Stimulated activated CD8-positive, alpha-beta memory T cell treated with anti-CD3 and anti-CD28 coated beads, Interleukin-4, amount 100 ng/mL, for 48 hours (primary cell): ENCODE data around the gene ARR3.
"Not testable (repeated sequence)": the region's sequence is repeated elsewhere in the genome, so short reads cannot be mapped to it uniquely, and the experiment has no call there.

Source experiments
- DNase-seq: peaks from one replicate; pipeline ENCODE4 v3.0.0-alpha.2; 2020

Gene ARR3

GRCh38 chrX:70268034-70268433 lies at the start of gene ARR3:
Gene ARR3 (plus strand): TSS chrX:70268334. CDS start chrX:70269386, 1,052 bp downstream.
- no peak for DNase-seq

GRCh38 chrX:70219938-70220764 lies 48.0 kb upstream of the ARR3 start:
- DNase-seq, result no peak

GRCh38 chrX:70226048-70226447 lies 42.1 kb upstream of the ARR3 start:
- no peak for DNase-seq

GRCh38 chrX:70226687-70227086 lies 41.4 kb upstream of the ARR3 start:
- DNase-seq, result no peak

GRCh38 chrX:70231666-70232065 lies 36.5 kb upstream of the ARR3 start:
- DNase-seq, result no peak

- DNase-seq, result no peak
Measured at GRCh38 chrX:70234355-70234754, 33.8 kb upstream of the ARR3 start, which contains the start of gene AWAT1. Gene AWAT1 (plus strand): TSS chrX:70234655. CDS start chrX:70234696, 41 bp downstream.

GRCh38 chrX:70240751-70241150 lies 27.4 kb upstream of the ARR3 start:
- no peak for DNase-seq

- DNase-seq, result no peak
Measured at GRCh38 chrX:70241501-70241900, 26.6 kb upstream of the ARR3 start.

GRCh38 chrX:70243601-70244000 lies 24.5 kb upstream of the ARR3 start:
- not testable (repeated sequence) for DNase-seq

- DNase-seq, result no peak
Measured at GRCh38 chrX:70244881-70245280, 23.3 kb upstream of the ARR3 start.

- no peak for DNase-seq
Measured at GRCh38 chrX:70247252-70247651, 20.9 kb upstream of the ARR3 start.

- DNase-seq, result no peak
Measured at GRCh38 chrX:70252491-70252890, 15.6 kb upstream of the ARR3 start.

GRCh38 chrX:70253377-70254062 lies 14.6 kb upstream of the ARR3 start:
- no peak for DNase-seq

- no peak for DNase-seq
Measured at GRCh38 chrX:70254063-70254400, 14.1 kb upstream of the ARR3 start.

- DNase-seq, result no peak
Measured at GRCh38 chrX:70254909-70255308, 13.2 kb upstream of the ARR3 start.

- no peak for DNase-seq
Measured at GRCh38 chrX:70255452-70255851, 12.7 kb upstream of the ARR3 start.

GRCh38 chrX:70257423-70258288 lies 10.5 kb upstream of the ARR3 start:
- DNase-seq, result no peak

GRCh38 chrX:70260104-70260503 lies 8.0 kb upstream of the ARR3 start, which contains the start of gene P2RY4:
Gene P2RY4 (minus strand): TSS chrX:70260204. CDS start chrX:70259624, 580 bp downstream.
- DNase-seq, result no peak

- DNase-seq, result peak; percentile 56
Measured at GRCh38 chrX:70262952-70263567, 5.1 kb upstream of the ARR3 start.

GRCh38 chrX:70264784-70265183 lies 3.4 kb upstream of the ARR3 start:
- no peak for DNase-seq

- not testable (repeated sequence) for DNase-seq
Measured at GRCh38 chrX:70274029-70274428, 5.9 kb downstream of the ARR3 start.

GRCh38 chrX:70279081-70279480 lies 10.9 kb downstream of the ARR3 start:
- no peak for DNase-seq

GRCh38 chrX:70280573-70280972 lies 12.4 kb downstream of the ARR3 start:
- no peak for DNase-seq
